ENCODE results near the gene SCNN1A. TPM values are rescaled to one million over a fixed set of nuclear protein-coding genes. Genes with fewer than 3 reads are reported as not detected.

Gene SCNN1A
- total RNA-seq, 4 donors from 2014 or later, result 88.9 to 266 (median 111) TPM

- H3K27me3 ChIP-seq, result no peaks in the 10 kb centered on the region
- no peak overlapping the region for H3K4me3 ChIP-seq
- intact Hi-C loops (cut with DNase I), result loop anchor here (10.0 kb wide), 1 partner anchor 142 kb away; no protein-coding TSS in a partner anchor
- peak overlapping the region; percentile 73 to 95 (median 82) for H3K27ac ChIP-seq
- H3K36me3 ChIP-seq, result peaks cover 0 to 49% (median 2%) of the 10 kb centered on the region in 3 donors
- no peak for DNase-seq
- H3K9me3 ChIP-seq, result no peaks in the 10 kb centered on the region
- peaks cover 42 to 65% (median 55%) of the 10 kb centered on the region in 3 donors for H3K4me1 ChIP-seq
- TF ChIP-seq CTCF (IDR thresholded peaks at IDR 0.05) (no peak), POLR2A (IDR thresholded peaks at IDR 0.05) (no peak)
- 59 to 63% methylated on average over 4 of the region's 4 CpGs for WGBS, 2 donors
Measured at GRCh38 chr12:6322352-6322751, 53.0 kb downstream of the SCNN1A start.

- TF ChIP-seq POLR2A (IDR thresholded peaks at IDR 0.05) (no peak), CTCF (IDR thresholded peaks at IDR 0.05) (no peak)
- WGBS, 2 donors, result 55 to 64% methylated on average over 6 of the region's 6 CpGs
- H3K9me3 ChIP-seq, result no peaks in the 10 kb centered on the region
- peak overlapping the region; percentile 73 to 95 (median 82) for H3K27ac ChIP-seq
- H3K36me3 ChIP-seq, result peaks cover 0 to 49% (median 0%) of the 10 kb centered on the region in 3 donors
- peaks cover 37 to 61% (median 51%) of the 10 kb centered on the region in 3 donors for H3K4me1 ChIP-seq
- no peak for DNase-seq
- H3K27me3 ChIP-seq, result no peaks in the 10 kb centered on the region
- intact Hi-C loops (cut with DNase I), result loop anchor here (10.0 kb wide), 1 partner anchor 143 kb away; no protein-coding TSS in a partner anchor
- no peak overlapping the region for H3K4me3 ChIP-seq
Measured at GRCh38 chr12:6321905-6322304, 53.5 kb downstream of the SCNN1A start.

GRCh38 chr12:6319446-6319845, 55.9 kb downstream of the SCNN1A start:
- H3K27me3 ChIP-seq, result no peaks in the 10 kb centered on the region
- WGBS, 2 donors, result 81 to 97% methylated on average over 4 of the region's 4 CpGs
- no peak for TF ChIP-seq CTCF (IDR thresholded peaks at IDR 0.05)
- TF ChIP-seq POLR2A (IDR thresholded peaks at IDR 0.05), result no peak
- DNase-seq, result no peak
- peaks cover 26 to 44% (median 28%) of the 10 kb centered on the region in 3 donors for H3K4me1 ChIP-seq
- no peak overlapping the region for H3K27ac ChIP-seq
- intact Hi-C loops (cut with DNase I), result no loop called here
- no peaks in the 10 kb centered on the region for H3K9me3 ChIP-seq
- no peak overlapping the region for H3K4me3 ChIP-seq
- H3K36me3 ChIP-seq, result peaks cover 0 to 68% (median 7%) of the 10 kb centered on the region in 3 donors

GRCh38 chr12:6318440-6318879, 56.9 kb downstream of the SCNN1A start:
- Histone ChIP-seq H3K4me3 (no peak overlapping the region), H3K27ac (no peak overlapping the region), H3K27me3 (no peaks in the 10 kb centered on the region), H3K36me3 (peaks cover 0 to 78% (median 7%) of the 10 kb centered on the region in 3 donors), H3K4me1 (peaks cover 22 to 44% (median 22%) of the 10 kb centered on the region in 3 donors), H3K9me3 (no peaks in the 10 kb centered on the region)
- TF ChIP-seq POLR2A (IDR thresholded peaks at IDR 0.05) (no peak), CTCF (IDR thresholded peaks at IDR 0.05) (no peak)
- intact Hi-C loops (cut with DNase I), result no loop called here
- no peak for DNase-seq
- WGBS, 2 donors, result 71 to 84% methylated on average over 14 to 15 of the region's 16 CpGs

- Histone ChIP-seq H3K4me3 (no peak overlapping the region), H3K36me3 (peaks cover 0 to 79% (median 7%) of the 10 kb centered on the region in 3 donors), H3K27ac (no peak overlapping the region), H3K27me3 (no peaks in the 10 kb centered on the region), H3K4me1 (peaks cover 22 to 44% (median 23%) of the 10 kb centered on the region in 3 donors), H3K9me3 (no peaks in the 10 kb centered on the region)
- 72 to 77% methylated on average over 9 of the region's 21 CpGs for WGBS, 2 donors
- DNase-seq, result no peak
- intact Hi-C loops (cut with DNase I), result no loop called here
- TF ChIP-seq CTCF (IDR thresholded peaks at IDR 0.05) (no peak), POLR2A (IDR thresholded peaks at IDR 0.05) (no peak)
Measured at GRCh38 chr12:6317693-6318439, 57.5 kb downstream of the SCNN1A start.
